Panc1 (cell line): ENCODE results near the gene CCNQ. TPM values are rescaled to one million over a fixed set of nuclear protein-coding genes. Genes with fewer than 3 reads are reported as not detected.

Experiments
- ATAC-seq: fragments of 200-7000 bp; cut with Tn5 transposase; 2 replicates; pipeline ENCODE4 v1.9.1; 2020; ENCODE audit warnings: mild to moderate bottlenecking, moderate library complexity
- BruUV-seq: library from RNA; stranded (reverse); fragments of 400-500 nt; replicated peaks from 2 replicates; lab custom pipeline; 2021; lab: Mats Ljungman, UMichigan
- CTCF ChIA-PET: fragments of 300-600 bp; sonication (Branson Sonifier 250); formaldehyde crosslinking; loops from one replicate; lab custom pipeline; 2022; ENCODE audit warnings: antibody characterized with exemption; lab: Charles Lee
- POLR2A ChIA-PET: fragments of 300-600 bp; sonication (Branson Sonifier 250); formaldehyde crosslinking; loops from one replicate; lab custom pipeline; 2022; ENCODE audit warnings: antibody characterized with exemption; lab: Charles Lee
- DNase-seq: peaks from one replicate; pipeline ENCODE4 v3.0.0-alpha.2; 2010; ENCODE audit warnings: low read depth, low spot score
- H3K27ac ChIP-seq: 2 replicates; pipeline ENCODE4 v1.5.1; 2011; ENCODE audit warnings: mild to moderate bottlenecking, low read length, inconsistent platforms
- H3K27me3 ChIP-seq: fragments of 200-500 bp; sonication (Bioruptor generic); 2 replicates; pipeline ENCODE4 v1.6.0; 2014; ENCODE audit warnings: low read length, inconsistent platforms; ENCODE audit not compliant: control insufficient read depth, insufficient read depth
- H3K36me3 ChIP-seq: fragments of 200-500 bp; sonication (Bioruptor generic); 2 replicates; pipeline ENCODE4 v1.5.1; 2014; ENCODE audit warnings: inconsistent platforms, mild to moderate bottlenecking, low read length, moderate library complexity; ENCODE audit not compliant: control insufficient read depth, insufficient read depth
- H3K4me1 ChIP-seq: 2 replicates; pipeline ENCODE4 v1.5.1; 2011; ENCODE audit warnings: inconsistent platforms, mild to moderate bottlenecking, low read length, moderate library complexity; ENCODE audit not compliant: control insufficient read depth, insufficient read depth
- H3K4me3 ChIP-seq, 2 experiments: 2 replicates each; pipeline ENCODE4 v1.5.1; 2011 to 2012; ENCODE audit warnings: low read depth in 2 of 2, low read length in 2 of 2, mild to moderate bottlenecking in 2 of 2, inconsistent platforms in 1 of 2, moderate library complexity in 1 of 2
- H3K9me3 ChIP-seq: fragments of 200-500 bp; sonication (Bioruptor generic); 2 replicates; pipeline ENCODE4 v1.5.1; 2014; ENCODE audit warnings: low read depth, mild to moderate bottlenecking, inconsistent platforms, low read length, moderate library complexity; ENCODE audit not compliant: control insufficient read depth, insufficient read depth
- CTCF ChIP-seq: fragments of 450-650 bp; IDR thresholded peaks from 2 replicates; pipeline ENCODE4 v1.5.1; 2017; ENCODE audit warnings: mild to moderate bottlenecking
- POLR2AphosphoS5 ChIP-seq: IDR thresholded peaks from 2 replicates; pipeline ENCODE4 v1.6.1; 2012; ENCODE audit warnings: mild to moderate bottlenecking, low read depth, low read length, moderate library complexity
- REST ChIP-seq, 2 experiments: IDR thresholded peaks; 2 replicates each; pipeline ENCODE4 v1.6.1; 2011 to 2012; ENCODE audit warnings: low read depth in 2 of 2, control low read depth in 1 of 2, low read length in 1 of 2, mild to moderate bottlenecking in 1 of 2, moderate library complexity in 1 of 2; ENCODE audit not compliant: insufficient read depth in 1 of 2
- SIN3A ChIP-seq: IDR thresholded peaks from 2 replicates; pipeline ENCODE4 v1.6.1; 2012; ENCODE audit warnings: low read depth, mild to moderate bottlenecking, low read length, moderate library complexity, borderline replicate concordance; ENCODE audit not compliant: insufficient read depth
- TCF7L2 ChIP-seq: IDR thresholded peaks from 2 replicates; pipeline ENCODE4 v1.6.1; 2011; ENCODE audit warnings: mild to moderate bottlenecking, low read depth, low read length, inconsistent platforms
- in situ Hi-C: cut with HindIII; loops from 2 replicates; pipeline ENCODE4 v1.10.0; 2016; ENCODE audit warnings: low sequenced_read_pairs, low pct_unique_long_range_greater_than_20kb
- intact Hi-C: fragments of 100-400 bp; cut with micrococcal nuclease; formaldehyde crosslinking; loops from one replicate; pipeline ENCODE4 v1.10.0; 2022; ENCODE audit not compliant: unreplicated experiment
- total RNA-seq: library from RNA; stranded (reverse); gene quantifications from one replicate; pipeline ENCODE4 v1.2.1, GENCODE V29; 2021; ENCODE audit not compliant: unreplicated experiment

CCNQ gene
- total RNA-seq, 1 experiment from 2014 or later, result 42.1 TPM

GRCh38 chrX:153621949-153622598 is 23.1 kb upstream of the CCNQ start:
- TF ChIP-seq REST (IDR thresholded peaks at IDR 0.05; ENCODE audit: insufficient read depth in 1 of 2, low read depth in 2 of 2, low read length in 1 of 2) (no peak), CTCF (no peak), SIN3A (no peak), TCF7L2 (no peak), POLR2AphosphoS5 (no peak)
- ATAC-seq (no peak), DNase-seq (no peak)
- Histone ChIP-seq H3K9me3 (no peaks in the 10 kb centered on the region), H3K27me3 (peaks cover 4% of the 10 kb centered on the region), H3K36me3 (no peaks in the 10 kb centered on the region), H3K27ac (no peak overlapping the region), H3K4me1 (no peaks in the 10 kb centered on the region), H3K4me3 (no peak overlapping the region)
- CTCF ChIA-PET, result interaction anchor here (0.6 kb wide), 1 partner anchor 265 kb away, joined by 3 read pairs; no protein-coding TSS in a partner anchor
- no TSS peak for BruUV-seq
- POLR2A ChIA-PET, result no interaction called here
- in situ Hi-C loops, result no loop called here
- intact Hi-C loops, result no loop called here

GRCh38 chrX:153620576-153620975 is 21.6 kb upstream of the CCNQ start:
- Histone ChIP-seq H3K36me3 (no peaks in the 10 kb centered on the region), H3K9me3 (no peaks in the 10 kb centered on the region), H3K4me1 (no peaks in the 10 kb centered on the region), H3K27me3 (peaks cover 9% of the 10 kb centered on the region), H3K27ac (no peak overlapping the region), H3K4me3 (no peak overlapping the region)
- in situ Hi-C loops (no loop called here), intact Hi-C loops (no loop called here)
- ATAC-seq (no peak), DNase-seq (no peak)
- BruUV-seq, result no TSS peak
- ChIA-PET CTCF (no interaction called here), POLR2A (no interaction called here)
- TF ChIP-seq POLR2AphosphoS5, result no peak
- no peak for TF ChIP-seq TCF7L2
- TF ChIP-seq REST (IDR thresholded peaks at IDR 0.05; ENCODE audit: insufficient read depth in 1 of 2, low read depth in 2 of 2, low read length in 1 of 2), result no peak
- TF ChIP-seq CTCF, result no peak
- no peak for TF ChIP-seq SIN3A
